ENCODE data around the gene LRRC28.

LRRC28 gene

DNA sequence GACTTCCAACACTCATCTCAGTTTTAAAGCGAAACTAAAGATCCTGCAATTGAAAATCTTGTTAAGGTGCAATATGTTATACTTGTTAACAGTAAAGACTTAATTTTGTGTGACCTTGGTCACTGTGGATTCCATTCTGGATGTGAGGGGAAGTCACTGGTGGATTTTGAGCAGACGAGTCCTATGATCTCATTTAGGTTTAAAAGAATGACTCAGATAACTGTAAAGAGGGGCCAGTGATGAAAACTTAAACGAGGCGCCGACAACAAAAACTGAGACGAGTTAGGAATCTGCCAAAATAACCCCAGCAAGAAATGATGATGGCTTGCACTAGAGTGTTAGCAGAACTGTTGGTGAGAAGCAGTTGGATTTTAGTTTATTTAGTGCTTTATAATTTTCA lies 56.5 kb downstream of the LRRC28 start:
- no peak for DNase-seq

DNA sequence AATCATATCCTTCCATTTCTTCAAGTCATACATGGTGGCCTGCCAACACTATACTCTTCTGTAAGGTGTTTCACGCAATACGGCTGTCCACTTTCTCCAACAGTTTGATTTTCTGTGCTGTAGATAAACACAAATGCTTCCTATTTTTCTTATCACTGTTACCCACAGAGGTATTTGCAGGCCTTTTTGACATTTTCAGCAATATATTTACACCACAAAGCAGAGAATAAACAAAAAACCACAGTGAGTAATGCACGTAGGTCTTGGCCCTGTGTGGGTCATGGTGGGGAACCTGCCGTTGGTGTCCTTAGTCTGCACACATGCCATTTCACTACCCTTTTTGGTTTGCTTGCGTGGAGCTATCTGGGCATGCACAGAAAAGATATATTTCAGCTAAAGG lies 59.5 kb downstream of the LRRC28 start:
- DNase-seq = no peak

DNA sequence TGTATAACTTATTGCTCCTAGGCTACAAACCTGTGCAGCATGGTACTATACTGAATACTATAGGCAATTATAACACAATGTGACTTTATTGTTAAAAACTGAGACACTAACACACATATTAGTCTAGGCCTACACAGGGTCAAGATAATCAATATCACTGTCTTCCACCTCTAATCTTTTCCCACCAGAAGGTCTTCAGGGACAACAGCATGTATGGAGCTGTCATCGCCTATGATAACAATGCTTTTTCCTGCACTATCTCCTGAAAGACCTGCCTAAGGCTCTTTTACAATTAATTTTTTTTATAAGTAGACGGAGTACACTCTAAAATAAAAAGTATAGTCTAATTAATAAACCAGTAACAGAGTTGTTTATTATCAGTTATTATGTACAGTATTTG lies 60.9 kb downstream of the LRRC28 start:
- no peak for DNase-seq

DNA sequence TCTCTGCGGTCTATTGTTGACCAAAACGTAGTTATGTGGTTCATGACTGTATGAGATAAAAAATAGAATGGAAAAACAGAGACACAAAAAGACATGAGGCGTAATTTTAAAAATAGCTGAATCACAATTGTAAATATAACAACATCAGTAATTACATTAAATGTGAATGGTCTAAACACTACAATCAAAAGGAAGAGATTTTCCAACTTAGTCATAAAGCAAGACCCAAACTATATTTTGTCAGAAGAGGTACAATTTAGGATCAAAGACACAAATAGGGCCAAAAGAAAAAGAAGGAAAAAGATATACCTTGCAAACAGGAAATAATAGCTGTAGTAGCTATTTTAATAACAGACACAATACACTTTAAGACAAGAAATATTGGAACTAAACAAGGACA lies 61.5 kb downstream of the LRRC28 start:
- DNase-seq = no peak

DNA sequence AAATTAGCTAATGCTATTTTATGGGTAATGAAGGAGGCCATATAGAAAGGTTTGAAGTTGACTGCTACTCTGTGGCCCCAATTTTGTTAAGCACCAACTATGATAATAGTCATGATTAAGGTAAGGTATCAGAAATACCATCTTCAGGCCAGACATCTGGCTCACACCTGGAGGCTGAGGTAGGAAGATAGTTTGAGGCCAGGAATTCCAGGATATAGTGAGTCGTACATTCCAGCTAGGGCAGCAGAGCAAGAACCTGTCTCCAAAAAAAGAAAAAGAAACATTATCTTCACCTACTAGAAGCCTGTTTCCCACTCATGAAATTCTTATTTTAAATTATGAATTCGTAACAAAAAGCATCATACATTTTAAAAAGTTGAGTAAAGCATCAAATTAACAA lies 64.4 kb downstream of the LRRC28 start:
- DNase-seq = no peak

DNA sequence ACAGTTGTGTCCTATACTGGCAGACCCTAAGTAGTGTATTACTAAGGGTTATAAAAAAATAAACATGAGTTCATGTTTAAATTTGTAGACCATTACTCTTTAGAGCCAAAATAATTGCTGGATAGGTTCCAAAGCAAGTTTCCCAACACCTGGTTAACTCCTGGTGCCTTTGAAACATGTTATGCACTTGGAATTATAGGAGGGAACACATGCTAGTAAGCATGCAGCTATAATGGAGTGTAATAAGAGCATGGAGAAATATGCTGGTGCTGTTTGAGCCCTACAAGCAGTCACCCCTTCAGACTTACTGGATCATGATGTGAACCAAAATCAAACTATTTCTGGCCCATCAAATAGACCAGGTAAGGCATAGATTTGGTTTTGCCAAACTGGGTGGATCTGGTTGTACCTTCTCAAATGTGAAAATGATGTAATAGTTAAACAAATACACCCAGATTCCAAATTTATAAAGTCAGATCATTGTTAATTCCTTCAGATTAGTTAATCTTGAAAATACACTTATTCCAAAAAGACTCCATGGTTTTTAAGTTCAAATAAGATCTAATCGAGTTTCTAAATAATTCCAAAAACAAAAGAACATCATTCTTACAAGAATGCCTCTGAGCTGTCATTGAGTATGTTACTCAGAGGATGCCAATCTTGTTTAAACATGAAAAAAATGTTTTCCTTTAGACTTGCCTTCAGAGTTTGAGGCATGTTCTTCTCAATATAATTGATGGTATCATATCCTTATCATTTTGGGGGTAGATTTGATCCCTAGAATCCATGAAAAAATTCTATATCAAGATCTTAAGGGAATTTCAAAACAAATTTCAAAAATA lies 69.3 kb downstream of the LRRC28 start:
- DNase-seq = no peak

DNA sequence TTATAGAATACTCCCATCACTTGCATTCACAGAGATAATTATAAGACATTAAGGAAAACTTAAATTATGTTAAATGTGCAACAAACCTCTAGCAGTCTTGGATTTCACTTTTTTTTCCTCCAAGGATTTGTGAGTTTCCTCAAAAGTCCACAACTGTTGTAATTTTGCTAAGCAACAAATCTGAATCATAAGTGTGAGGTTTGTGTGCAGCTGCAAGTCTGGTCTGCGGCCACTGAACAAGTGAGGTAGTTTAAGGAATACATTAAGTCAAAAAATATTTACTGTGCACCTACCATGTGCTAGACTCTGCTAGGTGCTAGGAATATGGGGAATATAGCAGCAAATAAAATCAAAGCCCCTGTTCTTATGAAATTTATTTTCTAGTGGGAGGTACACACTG lies 70.2 kb downstream of the LRRC28 start:
- no peak for DNase-seq

DNA sequence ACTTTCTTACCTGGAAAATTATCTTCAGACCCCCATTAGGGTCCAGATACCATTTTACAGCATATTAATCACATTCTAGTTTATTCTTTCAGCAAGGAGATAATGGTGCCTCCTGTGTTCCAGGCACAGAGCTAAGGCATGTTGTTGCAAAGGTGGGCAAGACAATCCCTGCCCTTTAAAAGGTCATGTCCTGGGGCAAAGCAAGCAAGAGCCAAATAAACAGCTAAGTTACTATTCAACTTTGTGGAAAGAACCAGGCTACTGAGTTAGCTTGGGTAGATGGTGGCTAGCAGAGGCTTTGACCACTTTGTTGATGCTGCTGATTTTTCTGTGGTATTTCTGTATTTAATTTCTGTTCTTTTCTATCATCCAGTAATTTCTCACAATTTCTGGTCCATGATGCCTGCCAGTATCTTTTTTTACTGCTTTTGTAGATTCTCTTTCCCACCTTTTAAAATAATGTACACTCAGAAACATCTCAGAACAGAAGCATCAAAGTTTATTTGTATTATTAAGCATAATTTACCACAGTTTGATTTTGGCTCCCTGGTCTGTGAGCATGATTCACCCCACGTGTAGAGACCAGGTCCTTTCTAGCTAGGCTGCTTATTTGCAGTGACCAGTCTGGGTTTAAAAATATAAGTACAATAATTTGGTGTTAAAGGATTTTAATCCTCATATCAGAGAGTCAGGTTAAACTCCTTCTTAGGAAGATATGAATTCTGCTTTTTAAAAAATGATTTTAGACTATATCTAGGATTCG lies 71.5 kb downstream of the LRRC28 start:
- DNase-seq = no peak

DNA sequence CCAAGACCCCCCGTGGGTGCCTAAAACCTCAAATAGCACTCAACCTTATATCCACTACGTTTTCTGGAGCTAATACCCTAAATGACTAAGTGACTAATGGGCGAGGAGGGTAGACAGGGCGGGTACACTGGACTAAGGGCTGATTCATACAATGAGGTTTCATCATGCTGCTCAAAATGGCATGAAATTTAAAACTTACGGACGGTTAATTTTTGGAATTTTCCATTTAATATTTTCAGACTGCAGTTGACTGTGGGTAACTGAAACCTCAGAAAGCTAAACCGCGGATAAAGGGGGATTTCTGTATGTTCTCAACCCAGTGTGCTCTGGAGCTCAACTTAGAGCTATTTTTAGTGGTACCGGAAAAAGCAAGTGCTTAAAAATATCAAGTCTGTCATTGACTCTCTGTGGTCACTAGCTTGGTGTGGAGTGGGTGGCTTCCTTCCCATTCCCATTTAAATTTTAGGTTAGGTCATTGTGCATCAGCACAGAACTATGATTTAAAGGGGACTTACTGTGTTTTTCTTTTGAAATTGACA lies 72.9 kb downstream of the LRRC28 start:
- no peak for DNase-seq

DNA sequence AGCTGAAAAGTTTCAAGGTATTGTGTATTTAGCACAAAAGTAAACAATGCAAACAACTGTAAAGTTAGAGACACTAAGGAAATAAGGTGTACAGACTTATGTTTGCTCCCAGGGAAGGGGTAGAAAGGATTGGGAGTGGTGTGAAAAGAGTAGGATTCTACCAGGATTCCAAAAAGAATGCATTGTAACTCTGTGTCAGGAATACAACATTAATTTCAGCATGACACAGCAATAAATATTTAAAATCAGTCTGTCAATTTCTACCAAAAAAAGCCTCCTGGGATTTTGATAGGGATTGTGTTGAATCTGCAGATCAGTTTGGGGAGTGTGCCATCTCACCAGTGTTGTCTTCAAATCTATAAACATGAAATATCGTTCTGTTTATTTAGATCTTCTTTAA lies 73.4 kb downstream of the LRRC28 start:
- no peak for DNase-seq

DNA sequence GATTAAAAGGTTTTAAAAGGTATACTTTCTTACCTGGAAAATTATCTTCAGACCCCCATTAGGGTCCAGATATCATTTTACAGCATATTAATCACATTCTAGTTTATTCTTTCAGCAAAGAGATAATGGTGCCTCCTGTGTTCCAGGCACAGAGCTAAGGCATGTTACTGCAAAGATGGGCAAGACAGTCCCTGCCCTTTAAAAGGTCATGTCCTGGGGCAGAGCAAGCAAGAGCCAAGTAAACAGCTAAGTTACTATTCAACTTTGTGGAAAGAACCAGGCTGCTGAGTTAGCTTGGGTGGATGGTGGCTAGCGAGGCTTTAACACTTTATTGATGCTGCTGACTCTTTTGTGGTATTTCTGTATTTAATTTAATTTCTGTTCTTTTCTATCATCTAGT lies 75.0 kb downstream of the LRRC28 start:
- DNase-seq = no peak

DNA sequence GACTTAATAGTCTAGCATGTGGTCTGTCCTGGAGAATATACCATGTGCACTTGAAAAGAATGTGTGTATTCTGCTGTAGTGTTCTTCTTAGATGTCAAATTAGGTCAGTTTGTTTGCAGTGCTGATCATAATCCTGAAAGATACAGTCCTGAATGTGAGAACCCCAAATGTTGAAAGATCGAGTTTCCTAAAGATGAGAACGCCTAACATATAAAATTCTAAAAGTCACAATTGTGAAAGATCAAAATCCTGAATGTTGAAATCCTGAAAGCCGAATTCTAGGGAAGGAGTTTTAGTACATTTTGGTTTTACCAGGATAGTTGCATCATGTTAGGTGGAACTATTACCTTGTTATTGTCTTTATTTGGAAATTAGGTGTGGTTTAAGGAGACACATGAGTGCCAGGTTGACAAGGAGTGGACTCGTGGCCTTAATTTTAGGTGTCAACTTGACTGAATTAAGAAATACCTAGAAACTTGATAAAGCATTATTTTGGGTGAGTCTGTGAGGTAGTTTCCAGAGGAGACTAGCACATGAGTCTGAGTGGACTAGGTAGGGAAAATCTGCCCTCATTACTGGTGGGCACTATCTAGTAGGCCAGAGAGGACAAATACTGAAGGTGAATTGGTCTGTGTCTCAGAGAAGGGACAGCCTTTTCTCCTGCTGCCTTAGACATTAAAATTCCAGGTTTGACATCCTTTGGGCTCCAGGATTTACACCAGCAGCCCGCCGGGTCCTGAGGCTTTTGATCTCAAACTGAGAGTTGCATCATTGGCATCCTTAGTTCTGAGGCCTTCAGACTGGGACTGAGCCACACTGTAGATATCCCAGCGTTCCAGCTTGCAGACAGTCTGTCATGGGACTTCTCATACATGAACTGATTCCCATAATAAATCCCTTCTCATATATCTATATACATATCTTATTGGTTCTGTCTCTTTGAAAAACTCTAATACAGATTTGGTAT lies 77.1 kb downstream of the LRRC28 start:
- no peak for DNase-seq

DNA sequence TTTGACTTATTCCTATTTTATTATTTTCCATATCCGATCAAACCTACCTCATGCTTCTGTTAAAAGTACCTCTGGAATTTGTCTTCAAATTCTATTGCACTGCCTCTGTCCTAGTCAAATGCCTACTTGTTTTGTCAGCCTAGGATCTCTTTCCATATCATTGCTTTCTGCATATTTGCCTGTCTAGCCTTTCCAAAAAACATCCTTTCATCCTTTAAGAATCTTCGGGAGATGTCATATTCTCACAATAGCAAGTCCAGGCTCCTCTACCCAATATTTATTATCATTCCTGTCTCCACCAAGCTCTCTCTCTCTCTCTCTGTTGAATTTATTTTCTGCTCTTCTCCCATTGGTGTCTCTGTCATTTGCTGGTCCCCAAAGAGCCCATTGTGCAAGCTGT lies 80.1 kb downstream of the LRRC28 start:
- DNase-seq = no peak

DNA sequence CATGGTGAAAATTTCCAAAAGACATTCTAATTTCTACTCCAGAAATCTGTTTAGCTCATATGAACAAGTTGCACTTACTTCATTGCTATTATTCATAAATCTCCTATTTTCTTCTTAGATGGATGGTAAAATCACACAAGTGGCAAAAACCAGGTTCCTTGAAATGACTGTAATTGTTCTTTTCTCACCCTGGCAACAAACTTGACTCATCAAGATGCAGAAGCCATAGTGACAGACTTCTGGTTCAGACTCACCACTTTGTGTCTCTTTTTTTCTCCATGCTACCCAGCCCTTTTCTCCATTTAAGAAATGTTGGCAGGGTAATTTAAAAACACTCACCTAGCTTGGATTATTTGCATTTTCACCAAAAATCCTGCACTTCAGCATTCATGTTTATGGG lies 82.1 kb downstream of the LRRC28 start:
- DNase-seq = no peak

DNA sequence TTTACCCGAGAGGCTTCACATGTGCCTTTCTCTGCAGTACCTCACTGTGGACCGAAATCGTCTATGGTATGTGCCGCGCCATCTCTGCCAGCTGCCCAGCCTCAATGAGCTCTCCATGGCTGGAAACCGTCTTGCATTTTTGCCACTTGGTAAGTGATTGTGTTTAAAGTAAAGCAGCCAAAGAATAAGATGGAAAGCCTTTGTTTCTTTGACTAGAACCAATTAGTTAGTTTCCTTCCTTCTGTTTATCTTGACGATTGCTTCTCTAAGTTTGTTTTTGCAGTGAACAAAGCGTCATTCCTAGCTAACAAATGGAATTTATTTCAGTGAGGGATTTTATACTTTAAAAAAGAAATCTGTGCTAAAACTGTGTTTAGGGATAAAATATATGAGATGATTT lies 82.7 kb downstream of the LRRC28 start:
- no peak for DNase-seq

DNA sequence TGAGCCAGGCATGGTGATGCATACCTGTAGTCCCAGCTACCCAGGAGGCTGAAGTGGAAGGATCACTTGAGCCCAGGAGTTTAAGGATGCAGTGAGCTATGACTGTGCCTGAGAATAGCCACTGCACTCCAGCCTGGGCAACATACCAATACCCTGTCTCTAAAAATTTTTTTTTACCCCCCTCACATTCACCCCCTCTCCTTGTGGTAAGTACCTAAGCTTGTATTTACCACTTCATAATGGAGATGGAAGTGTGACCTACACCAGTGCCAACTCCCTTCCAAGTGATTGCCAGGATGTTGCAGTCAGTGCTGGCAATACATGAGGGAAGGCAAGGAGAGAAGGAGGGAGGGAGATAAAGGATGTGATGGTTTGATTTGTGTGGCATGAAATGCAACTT lies 84.2 kb downstream of the LRRC28 start:
- DNase-seq = no peak

DNA sequence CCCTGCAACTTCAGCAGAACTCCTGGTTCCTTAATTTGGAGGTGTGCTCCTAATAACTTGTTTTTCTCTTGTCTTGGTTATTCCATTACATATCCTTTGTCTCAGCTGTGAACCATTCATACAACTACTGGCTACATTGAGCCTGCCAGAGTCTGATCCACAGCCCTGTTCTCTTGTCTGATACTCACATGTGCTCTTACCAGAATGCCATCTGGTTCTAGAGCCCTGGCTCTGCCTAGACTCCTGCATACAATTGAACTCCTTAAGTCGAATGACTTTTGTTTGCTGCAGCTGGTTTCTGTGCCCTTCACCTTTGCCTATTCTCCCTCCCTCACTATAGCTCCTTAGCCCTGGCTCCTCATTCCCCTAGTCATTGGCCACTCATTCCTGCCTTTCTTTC lies 85.5 kb downstream of the LRRC28 start:
- DNase-seq = no peak

DNA sequence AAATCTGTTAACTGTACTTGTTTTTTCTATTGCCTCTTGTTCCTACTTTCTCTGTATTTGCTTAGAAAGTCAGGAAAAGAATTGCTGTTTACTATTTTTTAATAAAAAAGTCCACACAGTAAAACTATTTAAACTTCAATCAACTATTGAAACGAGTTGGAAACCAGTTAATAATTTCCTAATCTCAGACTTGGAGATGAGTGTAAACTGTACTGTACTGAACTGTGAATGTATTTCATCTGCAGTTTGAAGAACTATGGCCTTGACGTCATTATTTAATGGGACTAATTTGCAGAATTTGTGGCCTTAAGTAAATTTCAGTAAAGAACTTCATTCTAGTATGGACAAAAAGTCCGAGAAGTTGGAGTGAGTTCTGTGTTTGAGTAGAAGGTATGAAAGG lies 89.1 kb downstream of the LRRC28 start:
- no peak for DNase-seq

DNA sequence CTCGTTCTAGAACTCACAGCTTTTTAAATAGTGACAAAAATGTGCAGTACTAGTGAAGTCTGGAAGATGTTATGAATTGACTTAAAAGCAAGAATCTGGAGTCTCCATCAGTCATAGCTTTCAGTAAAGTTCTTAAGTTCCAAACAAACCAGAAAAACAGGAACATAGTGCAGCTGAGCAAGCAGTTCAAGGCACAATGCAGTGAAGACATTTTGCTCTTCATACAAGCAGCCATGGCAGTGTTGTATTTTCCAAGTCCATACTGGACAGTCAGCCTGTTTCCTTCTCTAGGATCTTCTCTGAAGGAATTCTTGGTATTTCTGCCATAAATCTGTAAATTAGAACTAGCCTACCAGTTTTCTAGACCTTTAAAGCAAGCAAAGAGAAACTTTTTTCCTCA lies 90.5 kb downstream of the LRRC28 start:
- DNase-seq = no peak

DNA sequence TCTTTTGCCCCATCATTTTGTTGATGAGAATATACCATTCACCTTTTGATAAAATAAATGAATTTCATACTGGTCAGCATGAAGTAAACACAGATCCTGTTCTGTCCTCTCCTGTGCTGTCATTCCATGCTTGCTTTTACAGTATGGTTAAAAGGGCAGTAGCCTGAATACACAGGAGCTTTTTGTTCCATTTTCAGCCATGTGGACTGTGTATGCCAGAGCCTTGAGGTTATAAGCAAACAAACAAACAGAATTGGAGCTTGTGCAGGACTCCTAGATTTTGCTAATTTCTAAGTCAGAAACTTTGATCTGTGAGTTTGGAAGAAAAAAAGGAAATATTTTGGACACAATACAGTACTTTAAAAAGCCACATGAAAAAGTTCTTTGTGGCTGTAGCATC lies 91.9 kb downstream of the LRRC28 start:
- DNase-seq = no peak

DNA sequence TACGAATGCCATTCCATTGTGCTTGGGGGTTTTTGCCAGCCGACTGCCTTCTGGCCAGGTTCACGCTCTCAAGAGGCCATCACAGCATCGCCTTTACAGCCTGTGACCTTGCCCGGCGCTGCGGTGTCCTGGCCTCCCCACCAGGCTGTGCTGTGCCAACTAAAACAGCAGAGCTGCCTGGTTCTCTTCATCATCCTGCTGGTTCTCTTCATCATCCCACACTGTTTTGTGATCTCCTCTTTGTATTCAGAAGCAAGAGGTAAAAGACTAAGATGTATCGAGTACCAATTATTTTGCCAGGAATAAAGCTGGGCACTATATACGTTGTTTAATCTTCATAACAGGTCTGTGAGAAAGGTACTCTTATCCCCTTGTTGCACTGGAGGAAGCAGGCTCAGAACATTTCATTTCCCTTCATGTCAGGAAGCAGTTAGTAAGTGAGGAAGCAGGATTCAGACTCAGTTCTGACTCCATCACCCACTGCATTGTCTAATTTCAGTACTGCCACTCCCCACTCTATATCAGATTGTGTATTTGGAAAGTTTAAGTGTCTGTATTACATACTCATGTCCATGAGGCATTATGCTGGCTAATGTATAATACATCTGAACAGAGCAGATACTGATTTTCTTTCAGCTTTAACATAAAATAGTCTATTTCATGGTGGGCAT lies 92.7 kb downstream of the LRRC28 start:
- peak; percentile 43 for DNase-seq

DNA sequence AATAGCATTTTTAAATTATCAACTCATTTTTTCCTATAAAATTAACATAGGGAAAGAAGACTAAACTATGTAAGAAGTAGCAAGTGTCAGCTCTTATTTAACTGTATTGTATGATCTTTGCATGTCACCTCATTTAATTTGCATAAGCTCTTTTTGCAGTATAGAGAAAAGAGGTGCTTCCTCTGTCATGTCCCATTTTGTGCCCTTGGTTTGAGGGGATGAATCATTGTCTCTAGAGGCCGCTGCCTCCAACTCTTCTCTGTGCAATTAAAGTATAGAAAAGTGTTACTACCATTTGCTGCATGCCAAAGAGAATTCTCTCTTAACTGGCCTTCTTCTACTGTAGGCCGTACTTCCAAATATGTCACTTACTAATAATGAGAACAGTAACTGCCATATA lies 93.4 kb downstream of the LRRC28 start:
- DNase-seq = no peak

DNA sequence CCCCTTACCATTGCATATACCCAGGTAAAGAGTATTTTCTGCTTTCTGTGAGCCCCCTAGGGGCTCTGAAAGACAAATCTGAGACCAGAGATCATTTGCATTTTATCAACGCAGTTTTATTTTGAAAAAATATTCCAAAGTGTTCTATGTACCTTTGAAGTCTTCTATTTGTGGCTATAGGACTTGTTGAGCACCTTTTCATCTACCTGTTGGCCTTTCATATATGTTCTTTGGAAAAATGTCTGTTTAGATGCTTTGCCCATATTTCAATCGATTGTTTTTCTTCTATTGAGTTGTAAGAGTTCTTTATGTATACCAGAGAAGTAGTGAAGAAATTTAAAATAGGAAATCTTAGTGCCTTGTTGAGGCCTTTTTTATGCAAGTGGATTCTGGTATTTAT lies 94.0 kb downstream of the LRRC28 start:
- DNase-seq = no peak
